Endodermal cell (in vitro differentiated cells): ENCODE results near the gene RAX2. TPM values are rescaled to one million over a fixed set of nuclear protein-coding genes. Genes with fewer than 3 reads are reported as not detected.

Experiments used
- DNase-seq: peaks from one replicate; pipeline ENCODE4 v3.0.0-alpha.2; 2017
- H3K27ac ChIP-seq: 2 replicates; pipeline ENCODE4 v1.5.1; 2013; ENCODE audit warnings: mild to moderate bottlenecking, low read depth, low read length, moderate library complexity
- H3K27me3 ChIP-seq: 2 replicates; pipeline ENCODE4 v1.6.1; 2013; ENCODE audit warnings: mild to moderate bottlenecking, low read length, moderate library complexity; ENCODE audit not compliant: insufficient read depth, control insufficient read depth, poor library complexity, severe bottlenecking
- H3K36me3 ChIP-seq: 2 replicates; pipeline ENCODE4 v1.7.0; 2013; ENCODE audit warnings: mild to moderate bottlenecking, low read length, moderate library complexity; ENCODE audit not compliant: control insufficient read depth, insufficient read depth
- H3K4me1 ChIP-seq: one replicate; pipeline ENCODE4 v1.7.0; 2013; ENCODE audit warnings: low read length; ENCODE audit not compliant: control insufficient read depth, insufficient read depth
- H3K4me3 ChIP-seq: 2 replicates; pipeline ENCODE4 v1.5.1; 2013; ENCODE audit warnings: mild to moderate bottlenecking, low read length, moderate library complexity
- H3K9ac ChIP-seq: 2 replicates; pipeline ENCODE4 v1.6.1; 2013; ENCODE audit warnings: mild to moderate bottlenecking, low read length, moderate library complexity; ENCODE audit not compliant: poor library complexity, severe bottlenecking; ENCODE audit errors: extremely low read depth
- H3K9me3 ChIP-seq: 2 replicates; pipeline ENCODE4 v1.6.1; 2013; ENCODE audit warnings: mild to moderate bottlenecking, low read length, moderate library complexity; ENCODE audit not compliant: control insufficient read depth
- H3K27ac Mint-ChIP-seq: 2 replicates; pipeline ENCODE4 v1.8.0; 2020; ENCODE audit warnings: mixed read lengths
- H3K27me3 Mint-ChIP-seq: 2 replicates; pipeline ENCODE4 v1.8.0; 2021; ENCODE audit warnings: mild to moderate bottlenecking, mixed read lengths; ENCODE audit not compliant: insufficient read depth
- H3K36me3 Mint-ChIP-seq: 2 replicates; pipeline ENCODE4 v1.8.0; 2020; ENCODE audit warnings: low read depth, mixed read lengths
- H3K4me1 Mint-ChIP-seq: 2 replicates; pipeline ENCODE4 v1.8.0; 2020; ENCODE audit warnings: mixed read lengths
- H3K4me3 Mint-ChIP-seq: 2 replicates; pipeline ENCODE4 v1.8.0; 2020; ENCODE audit warnings: mild to moderate bottlenecking, moderate library complexity, mixed read lengths
- H3K9me3 Mint-ChIP-seq: 2 replicates; pipeline ENCODE4 v1.8.0; 2020; ENCODE audit warnings: mild to moderate bottlenecking, mixed read lengths
- CTCF ChIP-seq: fragments of 200-600 bp; sonication (generic); conservative IDR thresholded peaks from 2 replicates; pipeline ENCODE4 v1.5.0; 2021; ENCODE audit warnings: antibody characterized with exemption, mild to moderate bottlenecking
- WGBS, 2 experiments: methylation state at CpG; one replicate each; pipeline versions ENCODE4 v1.1.5 to v1.1.7; 2013; ENCODE audit warnings: missing lambda C conversion rate in 2 of 2, mixed read lengths in 1 of 2; ENCODE audit not compliant: insufficient coverage in 1 of 2, insufficient read length in 1 of 2; 5-methylcytosine and 5-hydroxymethylcytosine counted together
- total RNA-seq, 2 donors: library from RNA; stranded (reverse); fragmentation: NEBNext Ultra II Directional in 1 of 2; extraction: Animal tissue kit (Norgen Biotek cat#: 25700) in 1 of 2; gene quantifications; 2 replicates in 1 of 2; 3 replicates in 1 of 2; pipeline ENCODE4 v1.2.1, GENCODE V29; 2021

The RAX2 gene
- total RNA-seq, 2 donors from 2014 or later = not detected

- H3K4me3 ChIP-seq = no peak overlapping the region
- no peaks in the 10 kb centered on the region for H3K36me3 ChIP-seq
- no peak for TF ChIP-seq CTCF
- no peak overlapping the region for H3K9ac ChIP-seq
- Mint-ChIP-seq H3K27me3 (peaks cover 14% of the 10 kb centered on the region), H3K9me3 (no peaks in the 10 kb centered on the region), H3K36me3 (no peaks in the 10 kb centered on the region), H3K4me3 (no peak overlapping the region), H3K4me1 (no peaks in the 10 kb centered on the region), H3K27ac (no peak overlapping the region)
- peaks cover 5% of the 10 kb centered on the region for H3K27me3 ChIP-seq
- DNase-seq = peak; percentile 49
- H3K9me3 ChIP-seq = no peaks in the 10 kb centered on the region
- H3K27ac ChIP-seq = no peak overlapping the region
- 83 to 90% methylated on average over 14 to 31 of the region's 31 CpGs for WGBS, 2 experiments
- H3K4me1 ChIP-seq = no peaks in the 10 kb centered on the region
These were observed 46.9 kb upstream of the RAX2 start for GRCh38 chr19:3818918-3819317.

GRCh38 chr19:3818466-3818865, 46.4 kb upstream of the RAX2 start:
- H3K9ac ChIP-seq = no peak overlapping the region
- no peak overlapping the region for H3K27ac ChIP-seq
- Mint-ChIP-seq H3K27ac (no peak overlapping the region), H3K36me3 (no peaks in the 10 kb centered on the region), H3K27me3 (peaks cover 13% of the 10 kb centered on the region), H3K4me1 (no peaks in the 10 kb centered on the region), H3K4me3 (no peak overlapping the region), H3K9me3 (no peaks in the 10 kb centered on the region)
- no peaks in the 10 kb centered on the region for H3K9me3 ChIP-seq
- TF ChIP-seq CTCF = no peak
- no peak for DNase-seq
- peaks cover 5% of the 10 kb centered on the region for H3K27me3 ChIP-seq
- 85 to 86% methylated on average over 11 of the region's 11 CpGs for WGBS, 2 experiments
- no peaks in the 10 kb centered on the region for H3K36me3 ChIP-seq
- H3K4me3 ChIP-seq = no peak overlapping the region
- no peaks in the 10 kb centered on the region for H3K4me1 ChIP-seq

GRCh38 chr19:3817761-3818160, 45.7 kb upstream of the RAX2 start:
- H3K36me3 Mint-ChIP-seq = no peaks in the 10 kb centered on the region
- no peaks in the 10 kb centered on the region for H3K9me3 Mint-ChIP-seq
- no peak for DNase-seq
- Histone ChIP-seq H3K4me3 (no peak overlapping the region), H3K36me3 (no peaks in the 10 kb centered on the region), H3K27me3 (peaks cover 3% of the 10 kb centered on the region), H3K9ac (no peak overlapping the region), H3K27ac (no peak overlapping the region), H3K9me3 (no peaks in the 10 kb centered on the region), H3K4me1 (no peaks in the 10 kb centered on the region)
- H3K27me3 Mint-ChIP-seq = peaks cover 6% of the 10 kb centered on the region
- H3K4me1 Mint-ChIP-seq = no peaks in the 10 kb centered on the region
- 92 to 95% methylated on average over 8 of the region's 8 CpGs for WGBS, 2 experiments
- H3K4me3 Mint-ChIP-seq = no peak overlapping the region
- no peak overlapping the region for H3K27ac Mint-ChIP-seq
- no peak for TF ChIP-seq CTCF
